GM06990 (cell line): ENCODE results near the gene PROX2.

Source experiments
- DNase-seq: peaks from one replicate; pipeline ENCODE4 v3.0.0-alpha.2; 2011; ENCODE audit not compliant: insufficient read length; ENCODE audit errors: extremely low read depth
- H3K27me3 ChIP-seq: replicated peaks from 2 replicates; pipeline ENCODE4 v1.6.0; 2011; ENCODE audit warnings: low read length; ENCODE audit not compliant: control insufficient read depth, insufficient read depth
- H3K36me3 ChIP-seq: 2 replicates; pipeline ENCODE4 v1.5.1; 2011; ENCODE audit warnings: low read length; ENCODE audit not compliant: control insufficient read depth, insufficient read depth
- H3K4me3 ChIP-seq: replicated peaks from 2 replicates; pipeline ENCODE4 v1.5.1; 2011; ENCODE audit warnings: low read depth, mild to moderate bottlenecking, control low read depth, low read length
- CTCF ChIP-seq: IDR thresholded peaks from 2 replicates; pipeline ENCODE4 v1.5.1; 2011; ENCODE audit warnings: low read length, control low read depth, mild to moderate bottlenecking, inconsistent platforms; ENCODE audit not compliant: insufficient read depth, poor library complexity, severe bottlenecking

The PROX2 gene

DNA sequence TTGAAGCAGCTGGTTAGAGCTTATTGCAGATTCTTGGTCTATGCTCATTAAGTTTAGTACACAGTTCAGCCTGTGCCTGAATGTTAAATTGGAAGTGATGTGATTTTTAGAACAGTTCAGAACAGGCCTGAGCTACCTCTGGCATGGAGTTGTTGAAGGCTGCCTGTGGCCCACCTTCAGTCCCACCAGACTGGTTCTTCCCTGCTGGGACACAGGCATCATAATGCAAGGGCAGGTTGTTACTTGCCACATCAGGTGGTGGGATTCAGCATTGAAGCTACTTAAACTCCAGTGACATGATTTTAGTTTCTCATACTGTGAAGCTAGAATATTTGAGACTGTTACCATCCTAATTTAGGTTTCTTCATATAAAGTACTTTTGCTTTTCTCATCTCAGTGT, 49.4 kb downstream of the PROX2 start:
- Histone ChIP-seq H3K36me3 (peaks cover 10% of the 10 kb centered on the region), H3K4me3 (no peak overlapping the region), H3K27me3 (no peaks in the 10 kb centered on the region)
- no peak for TF ChIP-seq CTCF
- DNase-seq, result no peak
